ENCODE results near the gene GJB5.

GJB5 gene

GRCh38 chr1:34785875-34786470 is 31.1 kb downstream of the GJB5 start:
- no peak overlapping the region for H3K9ac ChIP-seq (ENCODE audit: low read length)
- H3K9me3 ChIP-seq (ENCODE audit: control insufficient read depth, insufficient read depth, low read depth, low read length): no peaks in the 10 kb centered on the region
- H3K4me1 ChIP-seq (ENCODE audit: control insufficient read depth, insufficient read depth, low read length): peaks cover 6% of the 10 kb centered on the region
- no peaks in the 10 kb centered on the region for H3K36me3 ChIP-seq (ENCODE audit: control insufficient read depth, insufficient read depth, low read length)
- H3K4me3 ChIP-seq (ENCODE audit: low read depth, low read length): no peak overlapping the region
- H3K27ac ChIP-seq (ENCODE audit: low read depth, low read length): no peak overlapping the region
- peaks cover 26% of the 10 kb centered on the region for H3K27me3 ChIP-seq (ENCODE audit: control insufficient read depth, insufficient read depth, low read length)

- Histone ChIP-seq H3K4me3 (ENCODE audit: low read depth, low read length) (no peak overlapping the region), H3K9ac (ENCODE audit: low read length) (no peak overlapping the region), H3K36me3 (ENCODE audit: control insufficient read depth, insufficient read depth, low read length) (no peaks in the 10 kb centered on the region), H3K9me3 (ENCODE audit: control insufficient read depth, insufficient read depth, low read depth, low read length) (no peaks in the 10 kb centered on the region), H3K4me1 (ENCODE audit: control insufficient read depth, insufficient read depth, low read length) (peaks cover 6% of the 10 kb centered on the region), H3K27me3 (ENCODE audit: control insufficient read depth, insufficient read depth, low read length) (peaks cover 24% of the 10 kb centered on the region), H3K27ac (ENCODE audit: low read depth, low read length) (no peak overlapping the region)
Measured at GRCh38 chr1:34786521-34787325, 31.9 kb downstream of the GJB5 start.

DNA sequence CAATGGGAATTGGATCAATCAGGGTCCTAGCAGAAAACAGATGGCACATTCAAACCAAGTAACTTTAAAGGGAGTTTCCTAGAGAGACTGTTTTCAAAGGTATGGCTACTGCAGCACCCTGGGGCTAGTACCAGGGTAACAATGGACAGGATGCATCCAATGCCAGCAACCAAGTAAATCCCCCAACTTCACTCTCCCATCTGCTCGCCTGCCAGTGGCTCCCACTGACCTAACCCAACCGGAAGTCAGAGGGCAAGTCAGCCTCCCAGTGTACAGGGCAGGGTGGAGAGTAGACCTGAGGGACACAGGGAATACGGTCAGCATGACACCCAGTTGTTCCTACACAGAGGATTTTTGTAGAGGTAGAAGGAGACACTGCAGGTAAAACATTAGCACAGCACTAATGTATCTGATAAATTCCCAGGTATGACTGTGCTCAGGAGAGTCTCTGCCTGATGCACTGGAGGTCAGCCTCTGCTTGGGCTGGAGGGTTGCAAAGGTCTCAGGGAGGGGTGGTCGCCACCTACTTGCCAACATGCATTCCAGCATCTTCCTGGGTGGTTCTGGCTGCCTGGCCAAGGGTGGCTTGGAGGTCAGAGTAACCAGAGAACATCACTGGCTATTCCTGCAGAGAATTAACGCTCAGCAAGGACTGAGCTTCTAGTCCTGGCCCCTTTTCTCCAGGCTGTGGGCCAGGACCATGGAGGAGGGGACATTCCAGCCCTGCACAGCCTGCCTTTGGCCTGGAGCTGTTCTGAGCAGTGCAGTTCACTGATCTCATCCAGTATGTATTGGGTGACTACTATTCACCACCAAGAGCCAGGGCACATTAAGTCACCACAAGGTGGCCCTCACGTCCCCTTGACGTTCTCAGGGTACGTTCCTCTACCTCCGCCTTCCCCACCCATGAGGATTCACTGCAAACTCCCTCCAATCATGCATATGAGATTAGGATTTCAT is 32.9 kb downstream of the GJB5 start:
- Histone ChIP-seq H3K36me3 (ENCODE audit: control insufficient read depth, insufficient read depth, low read length) (no peaks in the 10 kb centered on the region), H3K27me3 (ENCODE audit: control insufficient read depth, insufficient read depth, low read length) (peaks cover 23% of the 10 kb centered on the region), H3K27ac (ENCODE audit: low read depth, low read length) (no peak overlapping the region), H3K4me3 (ENCODE audit: low read depth, low read length) (no peak overlapping the region), H3K9ac (ENCODE audit: low read length) (no peak overlapping the region), H3K4me1 (ENCODE audit: control insufficient read depth, insufficient read depth, low read length) (peaks cover 6% of the 10 kb centered on the region), H3K9me3 (ENCODE audit: control insufficient read depth, insufficient read depth, low read depth, low read length) (no peaks in the 10 kb centered on the region)

- H3K9me3 ChIP-seq (ENCODE audit: control insufficient read depth, insufficient read depth, low read depth, low read length): no peaks in the 10 kb centered on the region
- peaks cover 36% of the 10 kb centered on the region for H3K27me3 ChIP-seq (ENCODE audit: control insufficient read depth, insufficient read depth, low read length)
- H3K36me3 ChIP-seq (ENCODE audit: control insufficient read depth, insufficient read depth, low read length): no peaks in the 10 kb centered on the region
- no peak overlapping the region for H3K9ac ChIP-seq (ENCODE audit: low read length)
- H3K4me1 ChIP-seq (ENCODE audit: control insufficient read depth, insufficient read depth, low read length): peaks cover 6% of the 10 kb centered on the region
- H3K27ac ChIP-seq (ENCODE audit: low read depth, low read length): no peak overlapping the region
- no peak overlapping the region for H3K4me3 ChIP-seq (ENCODE audit: low read depth, low read length)
Measured at GRCh38 chr1:34790985-34791384, 36.1 kb downstream of the GJB5 start.

- H3K27ac ChIP-seq (ENCODE audit: low read depth, low read length): no peak overlapping the region
- peak overlapping the region; percentile 59 for H3K4me3 ChIP-seq (ENCODE audit: low read depth, low read length)
- H3K36me3 ChIP-seq (ENCODE audit: control insufficient read depth, insufficient read depth, low read length): no peaks in the 10 kb centered on the region
- no peaks in the 10 kb centered on the region for H3K9me3 ChIP-seq (ENCODE audit: control insufficient read depth, insufficient read depth, low read depth, low read length)
- H3K4me1 ChIP-seq (ENCODE audit: control insufficient read depth, insufficient read depth, low read length): peaks cover 11% of the 10 kb centered on the region
- H3K27me3 ChIP-seq (ENCODE audit: control insufficient read depth, insufficient read depth, low read length): peaks cover 36% of the 10 kb centered on the region
- no peak overlapping the region for H3K9ac ChIP-seq (ENCODE audit: low read length)
Measured at GRCh38 chr1:34792424-34792823, 37.6 kb downstream of the GJB5 start.

DNA sequence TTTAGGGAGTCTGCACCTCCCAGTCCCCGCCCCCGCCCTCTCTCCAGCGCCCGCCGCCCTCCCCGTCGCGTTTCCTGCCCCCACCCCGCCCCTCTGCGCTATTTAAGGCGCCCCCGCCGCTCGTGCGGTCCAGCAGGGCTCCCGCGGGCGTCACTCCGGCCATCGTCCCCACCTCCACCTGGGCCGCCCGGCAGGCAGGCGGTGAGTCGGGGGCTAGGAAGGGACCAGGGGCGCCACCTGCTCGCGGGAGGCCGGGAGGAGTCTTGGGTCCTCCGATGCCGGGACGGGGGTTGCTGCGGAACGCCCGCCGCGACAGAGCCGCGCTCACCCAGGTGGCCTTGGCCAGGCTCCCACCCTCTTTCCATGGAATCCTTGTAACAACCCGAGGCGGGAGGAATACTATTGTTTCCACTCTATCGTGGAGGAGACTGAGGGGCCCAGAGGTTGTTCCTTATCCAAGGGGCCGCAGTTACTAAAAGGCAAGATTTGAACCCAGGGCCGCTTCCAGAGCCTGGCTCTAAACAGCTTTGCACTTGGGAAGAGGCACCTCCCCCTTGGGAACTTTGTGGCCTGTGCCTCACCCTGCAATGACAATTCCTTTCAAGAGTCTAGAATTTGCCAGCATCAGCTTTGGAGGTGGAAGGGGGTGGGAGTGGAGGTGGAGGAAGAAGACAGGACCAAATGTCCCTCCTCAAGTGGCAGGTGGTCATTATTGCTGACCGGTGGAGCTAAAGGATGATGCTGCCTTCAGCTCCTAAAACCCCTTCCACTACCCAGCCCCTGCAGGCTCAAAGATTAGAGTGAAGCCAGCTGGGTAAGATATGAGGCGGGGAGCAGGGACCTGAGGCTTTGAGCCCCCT is 38.3 kb downstream of the GJB5 start, which contains the start of gene GJA4:
GJA4 (plus strand) TSS at position 132 of the 860 bp plus-strand sequence. CDS start 1,215 bp downstream, outside the sequence.
- Histone ChIP-seq H3K4me3 (ENCODE audit: low read depth, low read length) (peak within 1 kb of the TSS; percentile 59), H3K9ac (ENCODE audit: low read length) (no peak within 1 kb of the TSS), H3K27me3 (ENCODE audit: control insufficient read depth, insufficient read depth, low read length) (peaks cover 36% of the 10 kb centered on the region), H3K27ac (ENCODE audit: low read depth, low read length) (no peak within 1 kb of the TSS), H3K36me3 (ENCODE audit: control insufficient read depth, insufficient read depth, low read length) (no peaks in the 10 kb centered on the region), H3K4me1 (ENCODE audit: control insufficient read depth, insufficient read depth, low read length) (peaks cover 5% of the 10 kb centered on the region), H3K9me3 (ENCODE audit: control insufficient read depth, insufficient read depth, low read depth, low read length) (no peaks in the 10 kb centered on the region)

- no peak overlapping the region for H3K4me3 ChIP-seq (ENCODE audit: low read depth, low read length)
- peaks cover 5% of the 10 kb centered on the region for H3K4me1 ChIP-seq (ENCODE audit: control insufficient read depth, insufficient read depth, low read length)
- peaks cover 36% of the 10 kb centered on the region for H3K27me3 ChIP-seq (ENCODE audit: control insufficient read depth, insufficient read depth, low read length)
Measured at GRCh38 chr1:34794001-34794789, 39.3 kb downstream of the GJB5 start.

DNA sequence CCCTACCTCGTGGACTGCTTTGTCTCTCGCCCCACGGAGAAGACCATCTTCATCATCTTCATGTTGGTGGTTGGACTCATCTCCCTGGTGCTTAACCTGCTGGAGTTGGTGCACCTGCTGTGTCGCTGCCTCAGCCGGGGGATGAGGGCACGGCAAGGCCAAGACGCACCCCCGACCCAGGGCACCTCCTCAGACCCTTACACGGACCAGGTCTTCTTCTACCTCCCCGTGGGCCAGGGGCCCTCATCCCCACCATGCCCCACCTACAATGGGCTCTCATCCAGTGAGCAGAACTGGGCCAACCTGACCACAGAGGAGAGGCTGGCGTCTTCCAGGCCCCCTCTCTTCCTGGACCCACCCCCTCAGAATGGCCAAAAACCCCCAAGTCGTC is 39.9 kb downstream of the GJB5 start:
- Histone ChIP-seq H3K9me3 (ENCODE audit: control insufficient read depth, insufficient read depth, low read depth, low read length) (no peaks in the 10 kb centered on the region), H3K9ac (ENCODE audit: low read length) (no peak overlapping the region), H3K4me1 (ENCODE audit: control insufficient read depth, insufficient read depth, low read length) (peaks cover 5% of the 10 kb centered on the region), H3K36me3 (ENCODE audit: control insufficient read depth, insufficient read depth, low read length) (no peaks in the 10 kb centered on the region), H3K27ac (ENCODE audit: low read depth, low read length) (no peak overlapping the region), H3K4me3 (ENCODE audit: low read depth, low read length) (no peak overlapping the region), H3K27me3 (ENCODE audit: control insufficient read depth, insufficient read depth, low read length) (peaks cover 36% of the 10 kb centered on the region)

More at GRCh38 chr1:34794001-34794789, 39.3 kb downstream of the GJB5 start:
- Histone ChIP-seq H3K36me3 (ENCODE audit: control insufficient read depth, insufficient read depth, low read length) (no peaks in the 10 kb centered on the region), H3K27ac (ENCODE audit: low read depth, low read length) (no peak overlapping the region), H3K9ac (ENCODE audit: low read length) (no peak overlapping the region), H3K9me3 (ENCODE audit: control insufficient read depth, insufficient read depth, low read depth, low read length) (no peaks in the 10 kb centered on the region)

- no peak overlapping the region for H3K4me3 ChIP-seq (ENCODE audit: low read depth, low read length)
- no peak overlapping the region for H3K9ac ChIP-seq (ENCODE audit: low read length)
- H3K4me1 ChIP-seq (ENCODE audit: control insufficient read depth, insufficient read depth, low read length): peaks cover 5% of the 10 kb centered on the region
- H3K27ac ChIP-seq (ENCODE audit: low read depth, low read length): no peak overlapping the region
- no peaks in the 10 kb centered on the region for H3K36me3 ChIP-seq (ENCODE audit: control insufficient read depth, insufficient read depth, low read length)
- H3K27me3 ChIP-seq (ENCODE audit: control insufficient read depth, insufficient read depth, low read length): peaks cover 33% of the 10 kb centered on the region
- no peaks in the 10 kb centered on the region for H3K9me3 ChIP-seq (ENCODE audit: control insufficient read depth, insufficient read depth, low read depth, low read length)
Measured at GRCh38 chr1:34795916-34796315, 41.1 kb downstream of the GJB5 start.
